Activated naive CD8-positive, alpha-beta T cell treated with anti-CD3 and anti-CD28 coated beads for 36 hours (primary cell): ENCODE results near the gene S100PBP. TPM values are rescaled to one million over a fixed set of nuclear protein-coding genes. Genes with fewer than 3 reads are reported as not detected.
"Not testable (repeated sequence)": the region's sequence is repeated elsewhere in the genome, so short reads cannot be mapped to it uniquely, and the experiment has no call there.

ENCODE experiments used
- DNase-seq: peaks from one replicate; pipeline ENCODE4 v3.0.0; 2021
- H3K27ac Mint-ChIP-seq: one replicate; pipeline ENCODE4 v1.8.0; 2022; ENCODE audit warnings: mild to moderate bottlenecking, moderate library complexity, mixed read lengths
- H3K27me3 Mint-ChIP-seq: one replicate; pipeline ENCODE4 v1.8.0; 2022; ENCODE audit warnings: mild to moderate bottlenecking, mixed read lengths
- H3K36me3 Mint-ChIP-seq: one replicate; pipeline ENCODE4 v1.8.0; 2021; ENCODE audit warnings: mild to moderate bottlenecking, mixed read lengths
- H3K4me1 Mint-ChIP-seq: one replicate; pipeline ENCODE4 v1.8.0; 2021; ENCODE audit warnings: mixed read lengths
- H3K4me3 Mint-ChIP-seq: one replicate; pipeline ENCODE4 v1.8.0; 2022; ENCODE audit warnings: mild to moderate bottlenecking, moderate library complexity, mixed read lengths
- H3K9me3 Mint-ChIP-seq: one replicate; pipeline ENCODE4 v1.8.0; 2022; ENCODE audit warnings: mixed read lengths
- total RNA-seq, 2 experiments: library from RNA; stranded (reverse); gene quantifications; one replicate each; pipeline ENCODE4 v1.2.3, GENCODE V29; 2021

Gene S100PBP
- total RNA-seq, 2 experiments from 2014 or later = 24.6 to 28.5 TPM

- peaks cover 2% of the 10 kb centered on the region for H3K4me1 Mint-ChIP-seq
- no peak within 1 kb of the TSS for H3K27ac Mint-ChIP-seq
- H3K4me3 Mint-ChIP-seq = peak within 1 kb of the TSS; percentile 73
- H3K27me3 Mint-ChIP-seq = peaks cover 35% of the 10 kb centered on the region
- DNase-seq = peak; percentile 41
- no peaks in the 10 kb centered on the region for H3K36me3 Mint-ChIP-seq
- no peaks in the 10 kb centered on the region for H3K9me3 Mint-ChIP-seq
Measured at GRCh38 chr1:32900956-32901822, 83.7 kb downstream of the S100PBP start, which contains the start of gene TMEM54. TMEM54 (minus strand) TSS chr1:32901389; CDS start chr1:32901238, 151 bp downstream.

- peaks cover 35% of the 10 kb centered on the region for H3K27me3 Mint-ChIP-seq
- H3K4me3 Mint-ChIP-seq = peak overlapping the region; percentile 73
- no peak for DNase-seq
- H3K4me1 Mint-ChIP-seq = peaks cover 2% of the 10 kb centered on the region
- H3K27ac Mint-ChIP-seq = no peak overlapping the region
- no peaks in the 10 kb centered on the region for H3K9me3 Mint-ChIP-seq
- no peaks in the 10 kb centered on the region for H3K36me3 Mint-ChIP-seq
Measured at GRCh38 chr1:32901823-32902534, 84.5 kb downstream of the S100PBP start.

GRCh38 chr1:32902535-32902920 is 85.1 kb downstream of the S100PBP start:
- no peak overlapping the region for H3K27ac Mint-ChIP-seq
- no peak for DNase-seq
- peaks cover 35% of the 10 kb centered on the region for H3K27me3 Mint-ChIP-seq
- H3K9me3 Mint-ChIP-seq = no peaks in the 10 kb centered on the region
- H3K4me3 Mint-ChIP-seq = no peak overlapping the region
- H3K4me1 Mint-ChIP-seq = peaks cover 2% of the 10 kb centered on the region
- no peaks in the 10 kb centered on the region for H3K36me3 Mint-ChIP-seq

- H3K4me3 Mint-ChIP-seq = no peak overlapping the region
- peaks cover 2% of the 10 kb centered on the region for H3K4me1 Mint-ChIP-seq
- no peaks in the 10 kb centered on the region for H3K36me3 Mint-ChIP-seq
- H3K27ac Mint-ChIP-seq = no peak overlapping the region
- H3K27me3 Mint-ChIP-seq = peaks cover 32% of the 10 kb centered on the region
- H3K9me3 Mint-ChIP-seq = no peaks in the 10 kb centered on the region
- no peak for DNase-seq
Measured at GRCh38 chr1:32903991-32904785, 86.7 kb downstream of the S100PBP start.

DNA sequence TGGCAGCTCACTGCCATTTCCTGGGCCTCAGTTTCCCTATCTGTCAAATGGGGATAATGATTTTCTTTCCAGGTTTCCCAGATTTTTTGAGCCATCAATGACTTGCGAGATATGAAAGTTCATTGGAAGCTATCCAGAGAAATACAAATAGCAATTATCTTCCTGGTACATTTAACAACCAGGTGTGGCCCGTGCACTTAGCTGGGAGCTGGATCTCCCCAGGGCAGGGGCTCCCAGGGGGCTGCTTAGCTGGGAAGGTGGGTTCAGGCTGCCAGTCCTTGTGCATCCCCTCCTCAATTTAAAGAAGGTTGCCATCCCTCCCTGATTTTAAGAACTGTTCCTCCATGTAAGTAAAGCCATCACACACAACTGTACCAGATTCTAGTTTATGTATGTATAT is 87.3 kb downstream of the S100PBP start:
- Mint-ChIP-seq H3K36me3 (no peaks in the 10 kb centered on the region), H3K9me3 (no peaks in the 10 kb centered on the region), H3K27me3 (peaks cover 28% of the 10 kb centered on the region), H3K4me1 (peaks cover 2% of the 10 kb centered on the region), H3K27ac (no peak overlapping the region), H3K4me3 (no peak overlapping the region)
- DNase-seq = no peak

- DNase-seq, H3K27ac Mint-ChIP-seq, H3K4me3 Mint-ChIP-seq, H3K36me3 Mint-ChIP-seq, H3K9me3 Mint-ChIP-seq, H3K4me1 Mint-ChIP-seq: not testable (repeated sequence)
- peaks cover 20% of the 10 kb centered on the region for H3K27me3 Mint-ChIP-seq
Measured at GRCh38 chr1:32905588-32905987, 88.1 kb downstream of the S100PBP start.

GRCh38 chr1:32906654-32907053 is 89.2 kb downstream of the S100PBP start:
- H3K27ac Mint-ChIP-seq = no peak overlapping the region
- H3K4me1 Mint-ChIP-seq = peaks cover 1% of the 10 kb centered on the region
- no peaks in the 10 kb centered on the region for H3K9me3 Mint-ChIP-seq
- no peaks in the 10 kb centered on the region for H3K36me3 Mint-ChIP-seq
- no peak for DNase-seq
- H3K27me3 Mint-ChIP-seq = peaks cover 14% of the 10 kb centered on the region
- no peak overlapping the region for H3K4me3 Mint-ChIP-seq

DNA sequence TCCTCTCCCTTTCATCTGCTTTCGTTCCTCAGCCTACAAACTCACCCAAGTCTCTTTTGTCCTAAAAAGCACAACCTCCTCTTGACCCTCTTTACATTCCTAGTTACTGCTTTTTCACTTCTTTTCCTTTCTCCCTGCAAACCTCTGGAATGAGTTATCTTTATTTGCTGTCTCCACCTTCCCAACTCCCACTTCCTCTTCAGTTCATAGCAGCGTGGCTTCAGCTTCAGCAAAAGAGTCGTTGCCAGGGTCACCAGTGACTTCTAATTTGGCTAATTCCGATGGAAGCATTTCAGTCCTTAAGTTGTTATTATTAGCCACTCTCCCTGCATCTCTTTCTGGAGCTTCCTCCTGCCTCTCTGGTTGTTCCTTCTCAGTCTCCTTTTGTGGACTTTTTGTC is 90.0 kb downstream of the S100PBP start:
- Mint-ChIP-seq H3K27ac (no peak overlapping the region), H3K4me3 (no peak overlapping the region), H3K4me1 (no peaks in the 10 kb centered on the region)

More for the DNA sequence above, 90.0 kb downstream of the S100PBP start:
- Mint-ChIP-seq H3K9me3 (no peaks in the 10 kb centered on the region), H3K27me3 (peaks cover 6% of the 10 kb centered on the region), H3K36me3 (no peaks in the 10 kb centered on the region)
- no peak for DNase-seq

Other genes starting within 250 kb of the S100PBP start
- 10 to 100 TPM; 64.5 to 69.9 TPM for gene ZBTB8OS, start 167.1 kb upstream of the S100PBP start, total RNA-seq
- gene RBBP4, start 166.4 kb upstream of the S100PBP start, total RNA-seq = 100 to 1,000 TPM; 313 to 317 TPM
- gene SYNC, start 114.9 kb upstream of the S100PBP start, total RNA-seq = not detected
- 100 to 1,000 TPM; 250 to 267 TPM for gene YARS1, start 295 bp upstream of the S100PBP start, total RNA-seq
- not detected for gene FNDC5, start 53.3 kb downstream of the S100PBP start, total RNA-seq
- under 1 TPM in 1 of 2 experiments, not detected in 1; 0.29 TPM for gene HPCA, start 68.8 kb downstream of the S100PBP start, total RNA-seq
- 1 to 10 TPM; 1.2 to 1.4 TPM for gene TMEM54, start 83.7 kb downstream of the S100PBP start, total RNA-seq
- 10 to 100 TPM in 1 of 2 experiments, 1 to 10 TPM in 1; 8.8 to 10.2 TPM for gene RNF19B, start 147.2 kb downstream of the S100PBP start, total RNA-seq
- 100 to 1,000 TPM; 372 to 389 TPM for gene AK2, start 219.2 kb downstream of the S100PBP start, total RNA-seq